Stimulated activated CD4-positive, alpha-beta T cell treated with anti-CD3 and anti-CD28 coated beads, Interleukin-4, amount 100 ng/mL, for 24 hours (primary cell): ENCODE data around the gene FMO5.
"Not testable (repeated sequence)": the region's sequence is repeated elsewhere in the genome, so short reads cannot be mapped to it uniquely, and the experiment has no call there.

ENCODE experiments used
- DNase-seq: peaks from one replicate; pipeline ENCODE4 v3.0.0-alpha.2; 2020

Gene FMO5

GRCh38 chr1:147238925-147239820 is 14.0 kb upstream of the FMO5 start:
- DNase-seq = no peak

- no peak for DNase-seq
Observed at GRCh38 chr1:147238053-147238902, 13.1 kb upstream of the FMO5 start.

- no peak for DNase-seq
Observed at GRCh38 chr1:147236959-147237791, 12.0 kb upstream of the FMO5 start.

GRCh38 chr1:147236448-147236847 is 11.3 kb upstream of the FMO5 start:
- DNase-seq = no peak

- no peak for DNase-seq
Observed at GRCh38 chr1:147235822-147236221, 10.7 kb upstream of the FMO5 start.

- DNase-seq = not testable (repeated sequence)
Observed at GRCh38 chr1:147233903-147234302, 8.8 kb upstream of the FMO5 start.

- DNase-seq = not testable (repeated sequence)
Observed at GRCh38 chr1:147231032-147231431, 5.9 kb upstream of the FMO5 start.

- no peak for DNase-seq
Observed at GRCh38 chr1:147223740-147224615, 1.2 kb downstream of the FMO5 start.

- DNase-seq = no peak
Observed at GRCh38 chr1:147218606-147219005, 6.5 kb downstream of the FMO5 start.

GRCh38 chr1:147217141-147217540 is 8.0 kb downstream of the FMO5 start:
- no peak for DNase-seq

GRCh38 chr1:147216124-147216523 is 9.0 kb downstream of the FMO5 start:
- no peak for DNase-seq

- no peak for DNase-seq
Observed at GRCh38 chr1:147215540-147215916, 9.6 kb downstream of the FMO5 start.

GRCh38 chr1:147214842-147215539 is 10.1 kb downstream of the FMO5 start:
- DNase-seq = no peak

GRCh38 chr1:147214325-147214724 is 10.8 kb downstream of the FMO5 start:
- DNase-seq = no peak

- DNase-seq = no peak
Observed at GRCh38 chr1:147213271-147213670, 11.9 kb downstream of the FMO5 start.

- no peak for DNase-seq
Observed at GRCh38 chr1:147211577-147211976, 13.6 kb downstream of the FMO5 start.

- DNase-seq = no peak
Observed at GRCh38 chr1:147210987-147211386, 14.2 kb downstream of the FMO5 start.

GRCh38 chr1:147209825-147210821 is 15.0 kb downstream of the FMO5 start:
- no peak for DNase-seq

GRCh38 chr1:147208619-147209018 is 16.5 kb downstream of the FMO5 start:
- no peak for DNase-seq

GRCh38 chr1:147207192-147207591 is 17.9 kb downstream of the FMO5 start:
- no peak for DNase-seq
